WTC11 (cell line): ENCODE results near the gene ERBB4. TPM values are rescaled to one million over a fixed set of nuclear protein-coding genes. Genes with fewer than 3 reads are reported as not detected.

ENCODE experiments used
- ATAC-seq: fragments of 200-7000 bp; cut with Tn5 transposase; 2 replicates; pipeline ENCODE4 v1.10.0; 2021; ENCODE audit warnings: mild to moderate bottlenecking, moderate library complexity
- CTCF ChIA-PET: fragments of 300-600 bp; sonication (Branson Sonifier 250); formaldehyde crosslinking; loops from one replicate; lab custom pipeline; 2021; ENCODE audit warnings: antibody characterized with exemption; lab: Charles Lee
- POLR2A ChIA-PET: fragments of 350-600 bp; sonication (Branson Sonifier 250); formaldehyde crosslinking; loops from one replicate; lab custom pipeline; 2021; ENCODE audit warnings: antibody characterized with exemption; lab: Charles Lee
- DNase-seq: peaks from one replicate; pipeline ENCODE4 v3.0.0; 2021; ENCODE audit warnings: low spot score
- H3K27ac Mint-ChIP-seq: 2 replicates; pipeline ENCODE4 v1.8.0; 2021; ENCODE audit warnings: mixed read lengths
- H3K27me3 Mint-ChIP-seq: 2 replicates; pipeline ENCODE4 v1.8.0; 2021; ENCODE audit warnings: low read depth, mild to moderate bottlenecking, moderate library complexity, mixed read lengths
- H3K36me3 Mint-ChIP-seq: 2 replicates; pipeline ENCODE4 v1.8.0; 2021; ENCODE audit warnings: mixed read lengths
- H3K4me1 Mint-ChIP-seq: 2 replicates; pipeline ENCODE4 v1.8.0; 2022; ENCODE audit warnings: mixed read lengths
- H3K4me3 Mint-ChIP-seq: 2 replicates; pipeline ENCODE4 v1.8.0; 2021; ENCODE audit warnings: mild to moderate bottlenecking, moderate library complexity, mixed read lengths
- H3K9me3 Mint-ChIP-seq: 2 replicates; pipeline ENCODE4 v1.8.0; 2021; ENCODE audit warnings: mixed read lengths
- CREB1 ChIP-seq: sonication (generic); formaldehyde crosslinking; IDR thresholded peaks from 2 replicates; pipeline ENCODE4 v1.8.0; 2023; ENCODE audit warnings: mild to moderate bottlenecking, missing genetic modification reagents
- JUN ChIP-seq: sonication (generic); formaldehyde crosslinking; IDR thresholded peaks from 2 replicates; pipeline ENCODE4 v1.8.0; 2023; ENCODE audit warnings: mild to moderate bottlenecking, missing genetic modification reagents
- MXD4 ChIP-seq: fragments of 250-450 bp; sonication (Bioruptor Pico); IDR thresholded peaks from 2 replicates; pipeline ENCODE4 v1.8.0; 2021; ENCODE audit warnings: mild to moderate bottlenecking, moderate library complexity, borderline replicate concordance
- NFYB ChIP-seq: sonication (generic); formaldehyde crosslinking; conservative IDR thresholded peaks from 2 replicates; pipeline ENCODE4 v1.8.0; 2022; ENCODE audit warnings: low read depth, missing genetic modification reagents
- NR3C1 ChIP-seq: sonication (generic); formaldehyde crosslinking; conservative IDR thresholded peaks from 2 replicates; pipeline ENCODE4 v1.8.1; 2023; ENCODE audit warnings: low read depth, mild to moderate bottlenecking, missing genetic modification reagents
- PRRX2 ChIP-seq: fragments of 250-450 bp; sonication (Bioruptor Pico); IDR thresholded peaks from 2 replicates; pipeline ENCODE4 v1.8.0; 2021; ENCODE audit warnings: mild to moderate bottlenecking
- SMAD4 ChIP-seq: sonication (generic); formaldehyde crosslinking; IDR thresholded peaks from 2 replicates; pipeline ENCODE4 v1.8.0; 2022; ENCODE audit warnings: mild to moderate bottlenecking, missing genetic modification reagents
- SOX15 ChIP-seq: fragments of 250-450 bp; sonication (Bioruptor Pico); IDR thresholded peaks from 2 replicates; pipeline ENCODE4 v1.9.0; 2021; ENCODE audit warnings: mild to moderate bottlenecking
- SP1 ChIP-seq: sonication (generic); formaldehyde crosslinking; conservative IDR thresholded peaks from 2 replicates; pipeline ENCODE4 v1.8.1; 2022; ENCODE audit warnings: missing genetic modification reagents
- TEAD1 ChIP-seq: sonication (generic); formaldehyde crosslinking; IDR thresholded peaks from 2 replicates; pipeline ENCODE4 v1.8.0; 2022; ENCODE audit warnings: mild to moderate bottlenecking, missing genetic modification reagents
- TEAD4 ChIP-seq: sonication (generic); formaldehyde crosslinking; IDR thresholded peaks from 2 replicates; pipeline ENCODE4 v1.8.0; 2022; ENCODE audit warnings: mild to moderate bottlenecking, missing genetic modification reagents
- ZNF219 ChIP-seq: sonication (generic); formaldehyde crosslinking; IDR thresholded peaks from 2 replicates; pipeline ENCODE4 v1.8.0; 2023; ENCODE audit warnings: missing genetic modification reagents, mild to moderate bottlenecking, borderline replicate concordance
- ZNF263 ChIP-seq: sonication (generic); formaldehyde crosslinking; IDR thresholded peaks from 2 replicates; pipeline ENCODE4 v1.8.1; 2022; ENCODE audit warnings: low read depth, mild to moderate bottlenecking, moderate library complexity, missing genetic modification reagents
- ZNF396 ChIP-seq: fragments of 250-450 bp; sonication (Bioruptor Pico); IDR thresholded peaks from 2 replicates; pipeline ENCODE4 v1.8.0; 2021; ENCODE audit warnings: mild to moderate bottlenecking, moderate library complexity, borderline replicate concordance
- total RNA-seq: library from RNA; stranded (reverse); gene quantifications from 3 replicates; pipeline ENCODE4 v1.2.3, GENCODE V29; 2021
- TF ChIP-seq, protein P1 (sequence below): fragments of 250-450 bp; sonication (Bioruptor Pico); IDR thresholded peaks from 2 replicates; pipeline ENCODE4 v2.1.2; 2022; ENCODE audit warnings: mild to moderate bottlenecking, moderate library complexity
- TF ChIP-seq, protein P2 (sequence below): sonication (generic); formaldehyde crosslinking; IDR thresholded peaks from 2 replicates; pipeline ENCODE4 v1.8.1; 2022; ENCODE audit warnings: mild to moderate bottlenecking, moderate library complexity, missing genetic modification reagents
- TF ChIP-seq, protein P3 (sequence below): sonication (generic); formaldehyde crosslinking; IDR thresholded peaks from 2 replicates; pipeline ENCODE4 v1.8.0; 2022; ENCODE audit warnings: mild to moderate bottlenecking, missing genetic modification reagents
- TF ChIP-seq, protein P4 (sequence below): sonication (generic); formaldehyde crosslinking; IDR thresholded peaks from 2 replicates; pipeline ENCODE4 v1.8.1; 2023; ENCODE audit warnings: mild to moderate bottlenecking, missing genetic modification reagents, borderline replicate concordance
- TF ChIP-seq, protein P5 (sequence below): sonication (generic); formaldehyde crosslinking; IDR thresholded peaks from 2 replicates; pipeline ENCODE4 v1.8.1; 2023; ENCODE audit warnings: mild to moderate bottlenecking, moderate library complexity, missing genetic modification reagents
- TF ChIP-seq, protein P6 (sequence below): fragments of 250-450 bp; sonication (Bioruptor Pico); IDR thresholded peaks from 2 replicates; pipeline ENCODE4 v1.9.0; 2021; ENCODE audit warnings: mild to moderate bottlenecking
- TF ChIP-seq, protein P7 (sequence below): sonication (generic); formaldehyde crosslinking; IDR thresholded peaks from 2 replicates; pipeline ENCODE4 v1.8.1; 2023; ENCODE audit warnings: mild to moderate bottlenecking, missing genetic modification reagents, moderate library complexity

The ERBB4 gene
- total RNA-seq, 1 experiment from 2014 or later = 1.6 TPM

DNA sequence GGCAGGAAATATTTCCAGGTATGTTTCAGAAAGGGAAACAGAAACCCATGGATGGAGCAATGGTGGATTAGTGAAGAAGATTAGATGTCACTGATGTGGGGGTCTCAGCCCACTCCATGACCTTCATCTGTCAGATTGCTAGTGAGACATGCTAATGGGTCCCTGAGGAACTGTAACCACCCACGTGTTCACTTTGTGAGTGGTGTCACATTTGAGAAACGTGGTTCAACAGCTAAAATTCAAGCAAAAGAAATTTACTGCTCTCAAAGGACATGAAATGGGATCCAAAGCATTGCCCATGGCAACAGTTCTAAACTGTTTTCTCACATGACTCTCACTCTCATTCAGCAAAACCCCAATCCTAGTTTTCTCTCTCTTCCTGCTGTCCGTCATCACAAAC lies 776.1 kb downstream of the ERBB4 start:
- H3K36me3 Mint-ChIP-seq = peaks cover 6% of the 10 kb centered on the region; the same call in 1 of the 2 replicates
- POLR2A ChIA-PET = no interaction called here
- peaks cover 14% of the 10 kb centered on the region for H3K4me1 Mint-ChIP-seq
- no peak for DNase-seq
- CTCF ChIA-PET = interaction anchor here (1.5 kb wide), 1 partner anchor 17 kb away, joined by 5 read pairs; no protein-coding TSS in a partner anchor
- H3K9me3 Mint-ChIP-seq = peaks cover 15% of the 10 kb centered on the region
- H3K4me3 Mint-ChIP-seq = no peak overlapping the region
- ATAC-seq = no peak
- no peaks in the 10 kb centered on the region for H3K27me3 Mint-ChIP-seq
- H3K27ac Mint-ChIP-seq = no peak overlapping the region
- TF ChIP-seq ZNF396 (CRISPR knock-in tag) (no peak), NR3C1 (CRISPR knock-in tag) (no peak), SMAD4 (CRISPR knock-in tag) (no peak), ZNF219 (CRISPR knock-in tag) (no peak), JUN (no peak), CREB1 (CRISPR knock-in tag) (no peak), TEAD4 (CRISPR knock-in tag) (no peak), PRRX2 (CRISPR knock-in tag) (no peak), ZNF263 (CRISPR knock-in tag) (no peak), TEAD1 (no peak), SP1 (CRISPR knock-in tag) (no peak), MXD4 (CRISPR knock-in tag) (no peak)
- TF ChIP-seq, protein P1, sequence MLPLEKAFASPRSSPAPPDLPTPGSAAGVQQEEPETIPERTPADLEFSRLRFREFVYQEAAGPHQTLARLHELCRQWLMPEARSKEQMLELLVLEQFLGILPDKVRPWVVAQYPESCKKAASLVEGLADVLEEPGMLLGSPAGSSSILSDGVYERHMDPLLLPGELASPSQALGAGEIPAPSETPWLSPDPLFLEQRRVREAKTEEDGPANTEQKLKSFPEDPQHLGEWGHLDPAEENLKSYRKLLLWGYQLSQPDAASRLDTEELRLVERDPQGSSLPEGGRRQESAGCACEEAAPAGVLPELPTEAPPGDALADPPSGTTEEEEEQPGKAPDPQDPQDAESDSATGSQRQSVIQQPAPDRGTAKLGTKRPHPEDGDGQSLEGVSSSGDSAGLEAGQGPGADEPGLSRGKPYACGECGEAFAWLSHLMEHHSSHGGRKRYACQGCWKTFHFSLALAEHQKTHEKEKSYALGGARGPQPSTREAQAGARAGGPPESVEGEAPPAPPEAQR (CRISPR knock-in tag) = no peak
- TF ChIP-seq, protein P2, sequence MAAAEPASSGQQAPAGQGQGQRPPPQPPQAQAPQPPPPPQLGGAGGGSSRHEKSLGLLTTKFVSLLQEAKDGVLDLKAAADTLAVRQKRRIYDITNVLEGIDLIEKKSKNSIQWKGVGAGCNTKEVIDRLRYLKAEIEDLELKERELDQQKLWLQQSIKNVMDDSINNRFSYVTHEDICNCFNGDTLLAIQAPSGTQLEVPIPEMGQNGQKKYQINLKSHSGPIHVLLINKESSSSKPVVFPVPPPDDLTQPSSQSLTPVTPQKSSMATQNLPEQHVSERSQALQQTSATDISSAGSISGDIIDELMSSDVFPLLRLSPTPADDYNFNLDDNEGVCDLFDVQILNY (CRISPR knock-in tag) = no peak
- TF ChIP-seq, protein P3, sequence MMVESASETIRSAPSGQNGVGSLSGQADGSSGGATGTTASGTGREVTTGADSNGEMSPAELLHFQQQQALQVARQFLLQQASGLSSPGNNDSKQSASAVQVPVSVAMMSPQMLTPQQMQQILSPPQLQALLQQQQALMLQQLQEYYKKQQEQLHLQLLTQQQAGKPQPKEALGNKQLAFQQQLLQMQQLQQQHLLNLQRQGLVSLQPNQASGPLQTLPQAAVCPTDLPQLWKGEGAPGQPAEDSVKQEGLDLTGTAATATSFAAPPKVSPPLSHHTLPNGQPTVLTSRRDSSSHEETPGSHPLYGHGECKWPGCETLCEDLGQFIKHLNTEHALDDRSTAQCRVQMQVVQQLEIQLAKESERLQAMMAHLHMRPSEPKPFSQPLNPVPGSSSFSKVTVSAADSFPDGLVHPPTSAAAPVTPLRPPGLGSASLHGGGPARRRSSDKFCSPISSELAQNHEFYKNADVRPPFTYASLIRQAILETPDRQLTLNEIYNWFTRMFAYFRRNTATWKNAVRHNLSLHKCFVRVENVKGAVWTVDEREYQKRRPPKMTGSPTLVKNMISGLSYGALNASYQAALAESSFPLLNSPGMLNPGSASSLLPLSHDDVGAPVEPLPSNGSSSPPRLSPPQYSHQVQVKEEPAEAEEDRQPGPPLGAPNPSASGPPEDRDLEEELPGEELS (CRISPR knock-in tag) = no peak
- TF ChIP-seq, protein P4, sequence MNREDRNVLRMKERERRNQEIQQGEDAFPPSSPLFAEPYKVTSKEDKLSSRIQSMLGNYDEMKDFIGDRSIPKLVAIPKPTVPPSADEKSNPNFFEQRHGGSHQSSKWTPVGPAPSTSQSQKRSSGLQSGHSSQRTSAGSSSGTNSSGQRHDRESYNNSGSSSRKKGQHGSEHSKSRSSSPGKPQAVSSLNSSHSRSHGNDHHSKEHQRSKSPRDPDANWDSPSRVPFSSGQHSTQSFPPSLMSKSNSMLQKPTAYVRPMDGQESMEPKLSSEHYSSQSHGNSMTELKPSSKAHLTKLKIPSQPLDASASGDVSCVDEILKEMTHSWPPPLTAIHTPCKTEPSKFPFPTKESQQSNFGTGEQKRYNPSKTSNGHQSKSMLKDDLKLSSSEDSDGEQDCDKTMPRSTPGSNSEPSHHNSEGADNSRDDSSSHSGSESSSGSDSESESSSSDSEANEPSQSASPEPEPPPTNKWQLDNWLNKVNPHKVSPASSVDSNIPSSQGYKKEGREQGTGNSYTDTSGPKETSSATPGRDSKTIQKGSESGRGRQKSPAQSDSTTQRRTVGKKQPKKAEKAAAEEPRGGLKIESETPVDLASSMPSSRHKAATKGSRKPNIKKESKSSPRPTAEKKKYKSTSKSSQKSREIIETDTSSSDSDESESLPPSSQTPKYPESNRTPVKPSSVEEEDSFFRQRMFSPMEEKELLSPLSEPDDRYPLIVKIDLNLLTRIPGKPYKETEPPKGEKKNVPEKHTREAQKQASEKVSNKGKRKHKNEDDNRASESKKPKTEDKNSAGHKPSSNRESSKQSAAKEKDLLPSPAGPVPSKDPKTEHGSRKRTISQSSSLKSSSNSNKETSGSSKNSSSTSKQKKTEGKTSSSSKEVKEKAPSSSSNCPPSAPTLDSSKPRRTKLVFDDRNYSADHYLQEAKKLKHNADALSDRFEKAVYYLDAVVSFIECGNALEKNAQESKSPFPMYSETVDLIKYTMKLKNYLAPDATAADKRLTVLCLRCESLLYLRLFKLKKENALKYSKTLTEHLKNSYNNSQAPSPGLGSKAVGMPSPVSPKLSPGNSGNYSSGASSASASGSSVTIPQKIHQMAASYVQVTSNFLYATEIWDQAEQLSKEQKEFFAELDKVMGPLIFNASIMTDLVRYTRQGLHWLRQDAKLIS (CRISPR knock-in tag) = no peak
- TF ChIP-seq, protein P5, sequence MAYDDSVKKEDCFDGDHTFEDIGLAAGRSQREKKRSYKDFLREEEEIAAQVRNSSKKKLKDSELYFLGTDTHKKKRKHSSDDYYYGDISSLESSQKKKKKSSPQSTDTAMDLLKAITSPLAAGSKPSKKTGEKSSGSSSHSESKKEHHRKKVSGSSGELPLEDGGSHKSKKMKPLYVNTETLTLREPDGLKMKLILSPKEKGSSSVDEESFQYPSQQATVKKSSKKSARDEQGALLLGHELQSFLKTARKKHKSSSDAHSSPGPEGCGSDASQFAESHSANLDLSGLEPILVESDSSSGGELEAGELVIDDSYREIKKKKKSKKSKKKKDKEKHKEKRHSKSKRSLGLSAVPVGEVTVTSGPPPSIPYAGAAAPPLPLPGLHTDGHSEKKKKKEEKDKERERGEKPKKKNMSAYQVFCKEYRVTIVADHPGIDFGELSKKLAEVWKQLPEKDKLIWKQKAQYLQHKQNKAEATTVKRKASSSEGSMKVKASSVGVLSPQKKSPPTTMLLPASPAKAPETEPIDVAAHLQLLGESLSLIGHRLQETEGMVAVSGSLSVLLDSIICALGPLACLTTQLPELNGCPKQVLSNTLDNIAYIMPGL (CRISPR knock-in tag) = no peak

DNA sequence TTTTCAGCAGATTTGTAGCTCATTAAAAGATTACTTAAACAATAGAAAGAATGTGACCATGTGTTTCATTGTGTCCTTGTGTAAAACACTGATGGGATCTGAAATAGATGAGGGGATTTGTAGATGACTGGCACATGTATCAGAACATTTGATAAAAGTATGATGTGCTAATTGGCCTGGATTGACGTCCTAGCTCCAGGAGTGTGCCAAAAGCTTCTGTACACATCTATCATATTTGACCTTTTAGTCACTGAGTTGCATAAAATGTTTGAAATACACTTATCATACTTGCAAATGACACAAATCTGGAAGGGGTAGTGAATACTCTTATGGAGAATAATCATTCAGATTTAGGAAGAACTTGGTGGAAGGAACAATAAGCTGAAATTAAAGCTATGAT lies 778.5 kb downstream of the ERBB4 start:
- Mint-ChIP-seq H3K27ac (no peak overlapping the region), H3K27me3 (no peaks in the 10 kb centered on the region)
- CTCF ChIA-PET = no interaction called here
- TF ChIP-seq, protein P6, sequence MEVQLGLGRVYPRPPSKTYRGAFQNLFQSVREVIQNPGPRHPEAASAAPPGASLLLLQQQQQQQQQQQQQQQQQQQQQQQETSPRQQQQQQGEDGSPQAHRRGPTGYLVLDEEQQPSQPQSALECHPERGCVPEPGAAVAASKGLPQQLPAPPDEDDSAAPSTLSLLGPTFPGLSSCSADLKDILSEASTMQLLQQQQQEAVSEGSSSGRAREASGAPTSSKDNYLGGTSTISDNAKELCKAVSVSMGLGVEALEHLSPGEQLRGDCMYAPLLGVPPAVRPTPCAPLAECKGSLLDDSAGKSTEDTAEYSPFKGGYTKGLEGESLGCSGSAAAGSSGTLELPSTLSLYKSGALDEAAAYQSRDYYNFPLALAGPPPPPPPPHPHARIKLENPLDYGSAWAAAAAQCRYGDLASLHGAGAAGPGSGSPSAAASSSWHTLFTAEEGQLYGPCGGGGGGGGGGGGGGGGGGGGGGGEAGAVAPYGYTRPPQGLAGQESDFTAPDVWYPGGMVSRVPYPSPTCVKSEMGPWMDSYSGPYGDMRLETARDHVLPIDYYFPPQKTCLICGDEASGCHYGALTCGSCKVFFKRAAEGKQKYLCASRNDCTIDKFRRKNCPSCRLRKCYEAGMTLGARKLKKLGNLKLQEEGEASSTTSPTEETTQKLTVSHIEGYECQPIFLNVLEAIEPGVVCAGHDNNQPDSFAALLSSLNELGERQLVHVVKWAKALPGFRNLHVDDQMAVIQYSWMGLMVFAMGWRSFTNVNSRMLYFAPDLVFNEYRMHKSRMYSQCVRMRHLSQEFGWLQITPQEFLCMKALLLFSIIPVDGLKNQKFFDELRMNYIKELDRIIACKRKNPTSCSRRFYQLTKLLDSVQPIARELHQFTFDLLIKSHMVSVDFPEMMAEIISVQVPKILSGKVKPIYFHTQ = no peak
- TF ChIP-seq, protein P7, sequence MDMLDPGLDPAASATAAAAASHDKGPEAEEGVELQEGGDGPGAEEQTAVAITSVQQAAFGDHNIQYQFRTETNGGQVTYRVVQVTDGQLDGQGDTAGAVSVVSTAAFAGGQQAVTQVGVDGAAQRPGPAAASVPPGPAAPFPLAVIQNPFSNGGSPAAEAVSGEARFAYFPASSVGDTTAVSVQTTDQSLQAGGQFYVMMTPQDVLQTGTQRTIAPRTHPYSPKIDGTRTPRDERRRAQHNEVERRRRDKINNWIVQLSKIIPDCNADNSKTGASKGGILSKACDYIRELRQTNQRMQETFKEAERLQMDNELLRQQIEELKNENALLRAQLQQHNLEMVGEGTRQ = no peak
- TF ChIP-seq NFYB (CRISPR knock-in tag) (no peak), SOX15 (CRISPR knock-in tag) (no peak)
- TF ChIP-seq, protein P5 (CRISPR knock-in tag) = no peak

More for the DNA sequence above, 778.5 kb downstream of the ERBB4 start:
- Mint-ChIP-seq H3K4me1 (no peaks in the 10 kb centered on the region), H3K36me3 (no peaks in the 10 kb centered on the region), H3K9me3 (no peaks in the 10 kb centered on the region), H3K4me3 (no peak overlapping the region)
- ATAC-seq (no peak), DNase-seq (no peak)
- POLR2A ChIA-PET = no interaction called here
